NCI-H2081 (cell line): ENCODE results near the gene MYO5C.

ENCODE experiments used
- DNase-seq, 2 experiments: peaks; one replicate each; lab custom pipeline; 2025; lab: John Stamatoyannopoulos, UW

MYO5C gene

DNA sequence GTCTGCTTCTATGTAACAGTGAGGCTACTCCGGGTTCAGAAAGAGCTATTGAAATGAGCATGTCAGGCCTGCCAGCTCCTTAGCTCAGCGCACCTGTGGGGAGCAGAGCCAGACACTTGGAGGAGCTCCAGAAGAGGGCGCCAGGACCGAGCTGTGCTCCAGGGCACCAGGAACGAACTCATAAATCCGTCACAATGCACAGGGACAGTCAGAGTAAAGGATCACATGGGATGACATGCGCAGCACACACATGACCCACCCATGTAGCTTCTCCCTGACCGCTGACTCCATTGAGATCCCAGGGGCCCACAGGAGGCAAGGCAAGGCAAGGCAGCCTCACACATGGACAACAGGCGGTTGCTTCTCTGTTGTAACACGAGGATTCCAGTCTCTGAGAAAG lies 78.4 kb downstream of the MYO5C start:
- DNase-seq = no peak

DNA sequence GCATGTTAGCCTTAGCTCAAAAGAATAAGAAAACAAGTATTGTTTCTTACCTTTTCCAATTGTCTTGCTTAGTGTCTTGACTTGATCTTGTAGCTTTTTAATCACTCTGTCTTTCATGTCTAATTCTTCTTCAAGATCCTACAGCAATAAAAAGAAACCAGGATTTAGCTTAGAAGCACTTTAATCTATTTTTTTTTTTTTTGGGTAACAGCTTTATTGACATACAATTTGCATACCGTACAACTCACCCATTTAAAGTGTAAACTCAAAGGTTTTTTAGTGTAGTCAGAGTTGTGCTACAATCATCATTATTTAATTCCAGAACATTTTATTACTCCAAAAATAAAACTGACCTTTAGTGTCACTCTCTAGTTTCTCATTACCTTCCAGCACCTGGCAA lies 81.1 kb downstream of the MYO5C start:
- no peak for DNase-seq

- DNase-seq = no peak
Observed at GRCh38 chr15:52213206-52213605, 82.4 kb downstream of the MYO5C start.

- DNase-seq = peak; percentile 46 to 50
Observed at GRCh38 chr15:52208306-52208946, 87.2 kb downstream of the MYO5C start.

DNA sequence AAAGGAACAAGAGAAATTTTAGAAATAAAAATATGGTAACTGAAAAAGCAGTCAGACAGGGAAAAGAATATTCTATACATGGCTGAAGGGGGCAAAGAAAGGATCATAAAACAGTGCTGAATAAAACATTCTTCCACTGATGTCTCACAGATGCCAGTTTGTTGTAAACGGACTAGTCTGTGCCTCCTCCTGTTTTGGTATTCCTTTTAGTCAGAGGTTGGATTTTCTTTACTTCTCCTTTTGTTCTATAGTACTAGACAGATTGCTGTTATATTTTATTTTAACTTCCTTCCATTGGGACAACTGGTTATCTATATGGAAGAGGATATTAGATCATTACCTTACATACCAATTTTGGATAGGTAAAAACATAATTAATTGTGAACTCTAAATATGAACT lies 88.4 kb downstream of the MYO5C start:
- no peak for DNase-seq

GRCh38 chr15:52206446-52206845 lies 89.2 kb downstream of the MYO5C start:
- DNase-seq = no peak

DNA sequence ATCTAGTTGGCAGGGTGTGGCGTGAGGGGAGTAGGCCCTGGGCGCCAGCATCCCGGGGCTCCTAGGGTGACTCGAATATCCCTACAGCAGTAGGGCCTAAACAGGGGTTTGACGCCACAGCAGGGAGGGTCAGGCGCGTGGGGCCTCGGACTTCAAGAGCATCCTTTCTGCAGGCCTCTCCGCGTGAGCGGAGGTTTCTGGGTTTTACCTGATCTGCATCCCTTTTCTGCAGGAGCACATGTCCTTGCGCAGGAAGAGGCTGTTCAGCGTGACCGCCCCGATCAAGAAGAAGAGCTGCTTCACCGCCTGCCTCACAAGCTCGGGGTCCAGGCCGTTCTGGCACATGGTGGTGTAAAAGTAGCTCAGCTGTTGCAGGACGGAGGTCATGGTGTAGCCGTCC lies 90.9 kb downstream of the MYO5C start:
- DNase-seq = no peak

GRCh38 chr15:52200831-52201365 lies 94.7 kb downstream of the MYO5C start:
- no peak for DNase-seq

DNA sequence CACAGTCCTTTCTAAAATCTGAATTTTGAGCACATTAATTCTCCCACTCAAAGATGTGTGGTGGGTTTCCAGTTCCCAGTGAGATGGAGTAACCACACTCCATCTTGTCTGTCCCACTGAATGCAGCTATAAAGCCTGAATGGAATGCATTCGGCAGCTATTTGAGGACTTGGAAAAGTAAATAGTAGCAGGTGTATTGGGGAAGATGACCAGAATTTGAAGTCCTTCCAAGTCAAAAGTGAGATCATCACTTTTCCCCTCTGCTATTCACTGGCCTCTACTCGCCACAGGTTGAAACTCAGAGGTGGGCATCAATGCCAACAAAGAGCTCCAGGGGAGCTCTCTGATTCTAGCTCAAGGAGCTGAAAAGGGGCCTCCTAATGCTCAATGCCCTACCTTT lies 96.3 kb downstream of the MYO5C start:
- DNase-seq = no peak

- no peak for DNase-seq
Observed at GRCh38 chr15:52196891-52197290, 98.7 kb downstream of the MYO5C start.

DNA sequence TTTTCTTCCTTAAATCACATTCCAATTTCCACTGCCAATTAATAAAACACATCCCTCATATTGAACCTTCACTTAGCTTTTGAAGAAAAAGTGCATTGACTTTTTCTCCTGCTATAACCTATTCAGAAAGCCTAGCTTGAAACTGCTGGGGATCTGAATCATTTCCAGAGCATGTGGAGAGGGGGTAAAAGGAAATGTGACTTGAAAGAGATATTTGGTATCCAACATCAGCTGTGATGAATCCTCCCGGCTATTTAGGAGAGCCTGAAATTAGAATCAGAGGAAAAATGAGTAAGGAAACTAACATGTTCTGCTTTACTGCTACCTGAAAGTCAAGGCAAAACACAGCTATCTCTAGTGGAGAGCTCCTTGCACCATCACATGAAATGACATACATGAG lies 101.8 kb downstream of the MYO5C start:
- DNase-seq = no peak

DNA sequence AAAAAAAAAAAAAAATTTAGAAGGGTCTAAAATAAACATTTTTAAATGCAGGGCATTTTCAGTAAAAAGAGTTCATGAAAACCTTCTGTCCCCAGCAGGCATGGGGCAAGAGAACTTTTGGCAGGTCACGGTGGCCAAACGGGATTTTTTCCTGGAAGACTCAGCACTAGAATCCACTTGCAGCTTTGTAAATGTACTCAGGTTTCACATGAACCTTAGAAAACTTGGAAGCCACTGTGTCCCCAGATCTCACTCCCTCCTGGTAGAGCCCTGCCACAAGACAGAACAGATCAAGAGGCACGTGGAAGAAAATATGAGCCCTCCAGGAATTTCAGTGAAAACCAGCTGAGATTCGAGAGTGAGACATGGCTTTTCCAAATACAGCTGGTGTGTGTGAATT lies 102.3 kb downstream of the MYO5C start:
- DNase-seq = no peak

- DNase-seq = no peak
Observed at GRCh38 chr15:52191207-52191606, 104.4 kb downstream of the MYO5C start, which contains the start of gene GNB5. Gene GNB5 (minus strand): TSS chr15:52191392. CDS start chr15:52184676, 6,716 bp downstream.

GRCh38 chr15:52186651-52187486 lies 108.7 kb downstream of the MYO5C start:
- DNase-seq = no peak

- DNase-seq = no peak
Observed at GRCh38 chr15:52185151-52185561, 110.4 kb downstream of the MYO5C start.

DNA sequence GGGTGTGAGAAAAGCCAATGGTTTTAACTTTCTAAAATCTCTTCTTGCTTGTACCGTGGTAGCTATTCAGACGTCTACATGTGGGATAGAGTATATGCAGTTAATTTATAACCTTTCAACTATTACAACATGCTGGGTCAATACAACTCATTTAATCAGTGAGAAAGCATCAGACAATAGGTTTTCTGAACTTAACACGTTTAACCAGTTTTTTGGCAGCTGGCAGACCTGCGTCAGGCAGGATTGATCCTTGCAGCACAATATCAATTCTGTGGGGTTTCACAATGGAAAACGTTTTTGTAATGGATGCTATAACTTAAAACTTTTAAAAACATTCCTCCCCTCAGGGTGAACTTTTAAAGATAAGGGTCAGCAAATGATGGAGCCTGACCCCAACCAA lies 110.9 kb downstream of the MYO5C start:
- DNase-seq = no peak

DNA sequence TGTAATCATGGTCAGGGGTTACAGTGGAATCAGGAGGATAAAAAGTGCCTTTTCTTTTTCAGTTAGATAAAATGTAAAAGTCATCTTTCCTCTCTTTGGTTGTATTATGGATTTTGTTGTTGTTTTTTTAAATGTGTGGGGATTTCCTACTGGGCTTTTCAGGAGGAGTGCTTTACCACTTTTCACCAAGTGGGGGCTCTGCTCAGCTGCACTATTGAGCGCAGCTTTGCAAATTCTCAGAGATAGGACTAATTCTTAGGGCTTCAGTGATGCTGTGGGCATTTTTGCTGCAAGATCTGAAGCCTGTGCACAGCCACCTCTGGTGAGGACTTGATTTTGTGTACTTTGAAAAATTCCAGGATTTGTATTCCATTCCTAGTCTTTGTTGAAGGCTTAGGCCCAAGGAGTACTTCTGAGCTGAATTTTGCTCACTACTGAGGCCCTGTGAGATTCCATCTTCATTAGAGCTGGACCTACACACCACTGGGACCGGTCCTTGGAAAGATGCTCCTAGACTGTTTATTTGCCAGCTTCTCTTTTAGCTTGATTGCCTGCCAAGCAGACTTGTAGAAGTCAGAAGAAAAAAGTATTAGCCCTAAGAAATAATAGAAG lies 111.9 kb downstream of the MYO5C start:
- DNase-seq = no peak

GRCh38 chr15:52181938-52182780 lies 113.4 kb downstream of the MYO5C start:
- DNase-seq = no peak

DNA sequence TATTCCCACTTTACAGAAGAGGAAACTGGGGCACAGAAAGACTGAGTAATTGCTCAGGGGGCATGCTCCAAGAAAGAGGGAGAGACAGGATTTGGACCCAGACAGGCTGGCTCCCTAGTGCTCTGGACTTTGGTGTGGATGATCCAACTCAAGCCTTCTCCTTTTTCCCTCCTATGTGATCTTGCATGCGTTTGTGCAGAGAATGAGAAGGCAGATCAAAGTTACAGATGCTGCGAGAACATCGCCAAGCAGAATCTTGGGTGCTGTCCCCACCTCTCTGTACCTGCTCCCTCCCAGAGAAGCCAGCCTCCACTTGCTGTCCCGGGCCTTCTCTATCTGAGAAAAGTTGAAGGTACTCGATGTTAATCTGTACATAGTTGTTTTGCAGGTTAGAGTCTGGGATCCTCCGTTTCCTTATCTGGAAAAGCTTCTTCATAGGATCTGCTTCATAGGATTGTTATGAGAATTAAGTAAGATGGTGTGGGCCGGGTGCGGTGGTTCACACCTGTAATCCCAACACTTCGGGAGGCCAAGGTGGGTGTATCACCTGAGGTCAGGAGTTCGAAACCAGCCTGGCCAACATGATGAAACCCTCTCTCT lies 114.7 kb downstream of the MYO5C start:
- DNase-seq = no peak

DNA sequence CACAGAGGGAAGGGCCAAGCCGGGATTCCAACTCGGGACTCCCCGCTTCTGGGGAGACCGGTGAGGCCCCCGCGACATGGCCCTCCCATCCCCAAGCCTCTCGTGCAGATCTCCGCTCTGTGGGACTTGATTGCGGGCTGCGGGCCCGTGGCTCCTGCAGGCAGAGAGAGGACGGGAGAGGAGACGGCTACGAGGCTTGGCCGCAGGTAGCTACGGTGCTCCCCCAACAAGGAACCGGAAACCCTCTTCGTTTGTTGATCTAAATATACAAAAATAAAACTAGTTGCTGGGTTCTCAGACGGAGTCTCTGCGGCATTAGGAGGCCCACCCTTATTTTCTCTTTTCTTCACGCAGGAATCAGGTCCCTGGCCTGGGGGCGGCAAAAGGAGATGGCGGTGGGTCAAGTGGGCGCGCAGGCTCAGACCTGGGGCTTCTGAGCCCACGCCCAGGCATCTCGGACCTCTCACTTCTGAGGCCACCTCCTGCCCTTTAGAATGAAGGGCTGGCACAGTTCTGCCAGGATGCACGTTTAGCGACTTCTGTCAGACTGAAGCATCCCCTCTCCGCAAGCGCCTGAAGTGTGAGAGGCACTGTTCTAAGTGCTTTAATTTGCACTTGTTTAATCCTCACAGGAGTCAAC lies 115.3 kb downstream of the MYO5C start:
- no peak for DNase-seq
